ENCODE measurements around the gene ETV7. TPM values are rescaled to one million over a fixed set of nuclear protein-coding genes. Genes with fewer than 3 reads are reported as not detected.

ETV7 gene
- total RNA-seq, 1 donor, result 3.3 TPM

GRCh38 chr6:36347621-36348020 lies 39.8 kb downstream of the ETV7 start:
- peak overlapping the region; percentile 28 for H2AFZ ChIP-seq (ENCODE audit: low read length)
- no peaks in the 10 kb centered on the region for H3K36me3 ChIP-seq (ENCODE audit: insufficient read depth, low read length)
- no peaks in the 10 kb centered on the region for H4K20me1 ChIP-seq (ENCODE audit: insufficient read depth, low read length)
- peaks cover 24% of the 10 kb centered on the region for H3K4me1 ChIP-seq (ENCODE audit: insufficient read depth, low read length)
- no peak overlapping the region for H3K27ac ChIP-seq (ENCODE audit: low read depth, low read length)
- no peaks in the 10 kb centered on the region for H3K27me3 ChIP-seq (ENCODE audit: insufficient read depth, low read length)
- no peak overlapping the region for H3K4me2 ChIP-seq (ENCODE audit: insufficient read depth, low read length)
- H3K79me2 ChIP-seq (ENCODE audit: insufficient read depth, low read length), result no peaks in the 10 kb centered on the region
- DNase-seq (ENCODE audit: insufficient read length, low spot score, missing footprints), result peak; percentile 26
- TF ChIP-seq, protein P1, sequence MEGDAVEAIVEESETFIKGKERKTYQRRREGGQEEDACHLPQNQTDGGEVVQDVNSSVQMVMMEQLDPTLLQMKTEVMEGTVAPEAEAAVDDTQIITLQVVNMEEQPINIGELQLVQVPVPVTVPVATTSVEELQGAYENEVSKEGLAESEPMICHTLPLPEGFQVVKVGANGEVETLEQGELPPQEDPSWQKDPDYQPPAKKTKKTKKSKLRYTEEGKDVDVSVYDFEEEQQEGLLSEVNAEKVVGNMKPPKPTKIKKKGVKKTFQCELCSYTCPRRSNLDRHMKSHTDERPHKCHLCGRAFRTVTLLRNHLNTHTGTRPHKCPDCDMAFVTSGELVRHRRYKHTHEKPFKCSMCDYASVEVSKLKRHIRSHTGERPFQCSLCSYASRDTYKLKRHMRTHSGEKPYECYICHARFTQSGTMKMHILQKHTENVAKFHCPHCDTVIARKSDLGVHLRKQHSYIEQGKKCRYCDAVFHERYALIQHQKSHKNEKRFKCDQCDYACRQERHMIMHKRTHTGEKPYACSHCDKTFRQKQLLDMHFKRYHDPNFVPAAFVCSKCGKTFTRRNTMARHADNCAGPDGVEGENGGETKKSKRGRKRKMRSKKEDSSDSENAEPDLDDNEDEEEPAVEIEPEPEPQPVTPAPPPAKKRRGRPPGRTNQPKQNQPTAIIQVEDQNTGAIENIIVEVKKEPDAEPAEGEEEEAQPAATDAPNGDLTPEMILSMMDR (IDR thresholded peaks at IDR 0.05; ENCODE audit: extremely low read depth, low read depth, low read length), result no peak
- H3K9me3 ChIP-seq (ENCODE audit: low read depth, low read length), result no peaks in the 10 kb centered on the region
- H3K4me3 ChIP-seq (ENCODE audit: insufficient read depth, low read length), result no peak overlapping the region

DNA sequence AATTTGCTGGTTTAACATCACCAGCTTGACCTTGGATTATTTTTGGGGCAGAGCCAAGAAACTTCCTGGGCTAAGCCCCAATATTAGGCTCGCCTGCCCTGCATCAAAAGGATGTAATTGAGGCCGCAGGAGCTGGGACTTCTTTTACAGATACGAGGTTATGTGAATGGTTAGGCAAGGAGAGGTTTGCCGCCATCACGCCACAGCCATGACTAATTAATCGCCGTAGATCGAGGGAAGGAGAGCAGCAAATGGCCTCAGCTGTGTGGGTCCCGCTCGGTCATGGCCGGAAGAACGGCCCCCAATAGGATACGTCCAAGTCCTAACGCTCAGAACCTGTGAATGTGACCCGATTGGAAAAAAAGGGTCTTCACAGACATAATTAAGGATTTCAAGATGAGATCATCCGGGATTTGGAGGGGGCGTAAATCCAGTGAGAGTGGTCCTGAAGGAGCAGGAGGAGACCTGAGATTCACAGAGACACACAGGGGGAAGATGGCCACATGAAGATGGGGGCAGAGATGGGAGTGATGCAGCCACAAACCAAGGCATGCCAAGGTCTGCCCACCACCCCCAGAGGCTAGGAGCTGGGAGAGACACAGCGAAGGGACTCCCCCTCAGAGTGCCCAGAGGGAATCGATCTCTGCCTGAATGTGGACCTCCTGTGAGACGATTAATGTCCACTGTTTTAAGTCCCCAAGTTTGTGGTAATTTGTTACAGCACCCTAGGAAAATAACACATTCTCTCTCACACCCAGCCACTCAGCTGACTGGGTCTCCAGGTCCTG lies 40.8 kb downstream of the ETV7 start:
- no peaks in the 10 kb centered on the region for H3K27me3 ChIP-seq (ENCODE audit: insufficient read depth, low read length)
- H3K36me3 ChIP-seq (ENCODE audit: insufficient read depth, low read length), result no peaks in the 10 kb centered on the region
- H3K4me1 ChIP-seq (ENCODE audit: insufficient read depth, low read length), result peaks cover 21% of the 10 kb centered on the region
- no peaks in the 10 kb centered on the region for H3K9me3 ChIP-seq (ENCODE audit: low read depth, low read length)
- H3K27ac ChIP-seq (ENCODE audit: low read depth, low read length), result no peak overlapping the region
- no peaks in the 10 kb centered on the region for H4K20me1 ChIP-seq (ENCODE audit: insufficient read depth, low read length)
- TF ChIP-seq, protein P1 (IDR thresholded peaks at IDR 0.05; ENCODE audit: extremely low read depth, low read depth, low read length), result no peak
- no peaks in the 10 kb centered on the region for H3K79me2 ChIP-seq (ENCODE audit: insufficient read depth, low read length)
- DNase-seq (ENCODE audit: insufficient read length, low spot score, missing footprints), result no peak
- H3K4me2 ChIP-seq (ENCODE audit: insufficient read depth, low read length), result no peak overlapping the region
- no peak overlapping the region for H2AFZ ChIP-seq (ENCODE audit: low read length)
- H3K4me3 ChIP-seq (ENCODE audit: insufficient read depth, low read length), result no peak overlapping the region

GRCh38 chr6:36345681-36346466 lies 41.6 kb downstream of the ETV7 start:
- Histone ChIP-seq H3K4me1 (ENCODE audit: insufficient read depth, low read length) (peaks cover 12% of the 10 kb centered on the region), H3K79me2 (ENCODE audit: insufficient read depth, low read length) (no peaks in the 10 kb centered on the region), H3K4me2 (ENCODE audit: insufficient read depth, low read length) (no peak overlapping the region), H3K9me3 (ENCODE audit: low read depth, low read length) (no peaks in the 10 kb centered on the region), H3K4me3 (ENCODE audit: insufficient read depth, low read length) (no peak overlapping the region), H3K27me3 (ENCODE audit: insufficient read depth, low read length) (peaks cover under 1% of the 10 kb centered on the region), H2AFZ (ENCODE audit: low read length) (no peak overlapping the region), H3K36me3 (ENCODE audit: insufficient read depth, low read length) (no peaks in the 10 kb centered on the region), H4K20me1 (ENCODE audit: insufficient read depth, low read length) (no peaks in the 10 kb centered on the region), H3K27ac (ENCODE audit: low read depth, low read length) (no peak overlapping the region)
- TF ChIP-seq, protein P1 (IDR thresholded peaks at IDR 0.05; ENCODE audit: extremely low read depth, low read depth, low read length), result no peak
- DNase-seq (ENCODE audit: insufficient read length, low spot score, missing footprints), result no peak

GRCh38 chr6:36343109-36343680 lies 44.3 kb downstream of the ETV7 start:
- Histone ChIP-seq H3K4me1 (ENCODE audit: insufficient read depth, low read length) (peaks cover 7% of the 10 kb centered on the region), H3K4me3 (ENCODE audit: insufficient read depth, low read length) (no peak overlapping the region), H2AFZ (ENCODE audit: low read length) (no peak overlapping the region), H3K9me3 (ENCODE audit: low read depth, low read length) (no peaks in the 10 kb centered on the region), H3K27ac (ENCODE audit: low read depth, low read length) (no peak overlapping the region), H4K20me1 (ENCODE audit: insufficient read depth, low read length) (no peaks in the 10 kb centered on the region), H3K36me3 (ENCODE audit: insufficient read depth, low read length) (no peaks in the 10 kb centered on the region), H3K79me2 (ENCODE audit: insufficient read depth, low read length) (no peaks in the 10 kb centered on the region), H3K27me3 (ENCODE audit: insufficient read depth, low read length) (peaks cover 24% of the 10 kb centered on the region), H3K4me2 (ENCODE audit: insufficient read depth, low read length) (no peak overlapping the region)
- TF ChIP-seq, protein P1 (IDR thresholded peaks at IDR 0.05; ENCODE audit: extremely low read depth, low read depth, low read length), result no peak
- no peak for DNase-seq (ENCODE audit: insufficient read length, low spot score, missing footprints)

Data from osteoblast (primary cell).